ENCODE measurements around the gene NEUROD4. TPM values are rescaled to one million over a fixed set of nuclear protein-coding genes. Genes with fewer than 3 reads are reported as not detected.

The NEUROD4 gene
- total RNA-seq, 1 donor from 2014 or later, result 1.6 TPM

DNA sequence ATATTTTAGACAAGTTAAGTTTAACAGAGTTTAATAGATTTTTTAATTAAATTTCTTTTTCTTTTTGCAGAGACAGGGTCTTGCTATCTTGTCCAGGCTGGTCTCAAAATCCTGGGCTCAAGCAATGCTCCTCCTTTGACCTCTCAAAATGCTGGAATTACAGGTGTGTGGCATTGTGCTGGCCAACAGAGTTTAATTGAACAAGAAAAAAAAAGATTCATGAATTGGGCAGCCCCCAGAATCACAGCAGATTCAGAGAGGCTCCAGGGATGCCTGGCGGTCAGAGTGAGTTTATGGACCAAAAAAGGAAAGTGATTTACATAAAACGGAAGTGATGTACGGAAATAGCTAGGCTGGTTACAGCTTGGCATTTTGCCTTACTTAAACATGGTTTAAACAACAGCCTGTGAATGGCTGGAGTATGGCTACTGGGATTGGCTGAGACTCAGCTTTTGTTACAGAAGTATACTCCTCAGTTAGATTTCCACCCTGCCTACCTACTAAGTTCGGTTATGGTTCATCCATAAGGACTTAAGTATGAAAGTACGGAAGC is 20.7 kb upstream of the NEUROD4 start:
- peaks cover 29% of the 10 kb centered on the region for H3K27me3 Mint-ChIP-seq

GRCh38 chr12:55001198-55001868 is 18.4 kb upstream of the NEUROD4 start:
- H3K9me3 Mint-ChIP-seq, result no peaks in the 10 kb centered on the region
- no peak overlapping the region for H3K4me3 Mint-ChIP-seq
- no peak for DNase-seq (ENCODE audit: extremely low spot score, unreplicated experiment)
- H3K36me3 Mint-ChIP-seq, result no peaks in the 10 kb centered on the region
- no peak overlapping the region for H3K27ac Mint-ChIP-seq
- H3K27me3 Mint-ChIP-seq, result peaks cover 29% of the 10 kb centered on the region
- no peak for TF ChIP-seq CTCF (conservative IDR thresholded peaks at IDR 0.05)
- no peaks in the 10 kb centered on the region for H3K4me1 Mint-ChIP-seq (ENCODE audit: unreplicated experiment)

More for the DNA sequence above, 20.7 kb upstream of the NEUROD4 start:
- no peak for TF ChIP-seq CTCF (conservative IDR thresholded peaks at IDR 0.05)
- H3K27ac Mint-ChIP-seq, result no peak overlapping the region
- DNase-seq (ENCODE audit: extremely low spot score, unreplicated experiment), result no peak
- H3K4me3 Mint-ChIP-seq, result no peak overlapping the region
- H3K9me3 Mint-ChIP-seq, result no peaks in the 10 kb centered on the region
- no peaks in the 10 kb centered on the region for H3K4me1 Mint-ChIP-seq (ENCODE audit: unreplicated experiment)
- no peaks in the 10 kb centered on the region for H3K36me3 Mint-ChIP-seq

DNA sequence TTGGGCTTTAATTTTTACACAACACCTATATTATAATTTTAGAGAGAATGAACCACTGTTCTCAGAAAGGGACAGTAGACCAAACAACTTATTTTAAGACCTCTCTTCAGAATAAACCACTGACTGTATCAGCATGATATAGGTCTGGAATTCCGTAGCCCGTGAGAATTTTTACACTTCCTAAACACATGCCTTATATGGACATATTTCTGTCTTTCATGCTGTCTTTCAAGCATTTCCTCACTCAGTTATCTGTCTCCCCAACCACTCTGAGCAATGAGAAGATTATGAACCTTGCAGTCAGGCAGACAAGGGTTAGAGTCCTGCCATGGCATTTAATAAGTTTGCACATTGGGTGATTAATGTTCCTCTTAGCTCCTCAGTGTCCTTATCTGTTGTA is 17.4 kb upstream of the NEUROD4 start:
- TF ChIP-seq CTCF (conservative IDR thresholded peaks at IDR 0.05), result no peak
- H3K27ac Mint-ChIP-seq, result no peak overlapping the region

DNA sequence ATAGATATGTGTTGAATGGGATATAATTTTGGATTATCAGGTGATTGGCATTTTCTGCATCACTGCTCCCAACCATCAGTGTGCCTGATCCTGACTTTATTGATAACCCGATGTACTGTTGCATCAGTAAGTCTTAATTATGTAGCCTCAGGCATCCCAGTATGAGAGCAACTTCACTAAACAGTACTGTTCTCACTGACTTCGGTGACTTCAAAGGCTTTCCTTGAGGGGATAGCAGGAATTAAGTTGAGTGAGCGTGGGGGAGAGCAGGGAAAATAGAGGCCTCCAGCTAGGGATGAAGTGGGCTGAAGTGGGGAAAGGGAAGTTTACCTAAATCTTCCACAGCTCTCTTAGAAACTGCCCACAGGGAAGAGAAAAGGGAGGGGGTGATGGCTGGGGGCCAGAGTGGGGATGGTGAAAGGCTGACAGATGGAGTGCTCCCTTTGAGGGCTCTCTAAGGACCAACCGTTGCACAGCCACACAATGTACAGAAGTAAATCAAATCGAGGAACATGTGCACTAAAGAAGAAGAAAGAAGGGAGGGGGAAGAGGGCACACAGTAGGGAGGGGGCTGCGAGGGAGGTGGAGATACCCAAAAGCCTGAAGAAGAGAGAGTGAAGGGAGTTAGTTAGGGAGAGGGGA is 10.7 kb upstream of the NEUROD4 start:
- TF ChIP-seq CTCF (conservative IDR thresholded peaks at IDR 0.05), result no peak
- Mint-ChIP-seq H3K27ac (no peak overlapping the region), H3K36me3 (no peaks in the 10 kb centered on the region)

More for the DNA sequence above, 17.4 kb upstream of the NEUROD4 start:
- DNase-seq (ENCODE audit: extremely low spot score, unreplicated experiment), result no peak
- no peaks in the 10 kb centered on the region for H3K4me1 Mint-ChIP-seq (ENCODE audit: unreplicated experiment)
- H3K4me3 Mint-ChIP-seq, result no peak overlapping the region
- H3K9me3 Mint-ChIP-seq, result no peaks in the 10 kb centered on the region
- H3K27me3 Mint-ChIP-seq, result peaks cover 28% of the 10 kb centered on the region
- no peaks in the 10 kb centered on the region for H3K36me3 Mint-ChIP-seq

DNA sequence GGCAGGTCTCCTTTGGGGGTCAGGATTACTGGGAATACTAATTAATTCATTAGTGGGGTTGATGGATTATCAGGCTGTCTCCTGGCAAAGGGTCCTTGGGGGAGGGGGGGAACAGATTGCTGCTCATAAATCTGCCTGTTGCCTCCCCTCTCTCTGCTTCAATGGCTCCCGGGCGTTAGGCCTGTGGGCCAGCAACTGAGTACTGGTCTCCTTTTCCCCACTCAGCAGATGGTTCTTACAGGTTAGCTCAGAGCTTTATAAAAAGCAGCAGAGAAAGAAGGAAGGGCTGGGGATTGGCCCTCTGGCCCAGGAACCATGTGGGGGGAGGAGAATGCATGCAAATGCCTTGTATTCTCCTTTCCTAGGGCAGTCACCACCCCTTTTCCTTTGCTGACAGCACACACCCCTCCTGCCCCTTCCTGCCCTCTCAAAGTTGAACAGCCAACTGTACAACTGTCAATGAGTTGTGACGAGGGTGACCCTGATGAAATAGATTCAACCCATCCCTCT is 2.3 kb upstream of the NEUROD4 start:
- DNase-seq (ENCODE audit: extremely low spot score, unreplicated experiment), result no peak
- H3K4me1 Mint-ChIP-seq (ENCODE audit: unreplicated experiment), result peaks cover 3% of the 10 kb centered on the region
- no peak for TF ChIP-seq CTCF (conservative IDR thresholded peaks at IDR 0.05)
- peaks cover 30% of the 10 kb centered on the region for H3K27me3 Mint-ChIP-seq
- no peak overlapping the region for H3K4me3 Mint-ChIP-seq
- H3K27ac Mint-ChIP-seq, result no peak overlapping the region
- H3K9me3 Mint-ChIP-seq, result no peaks in the 10 kb centered on the region
- H3K36me3 Mint-ChIP-seq, result no peaks in the 10 kb centered on the region

More for the DNA sequence above, 10.7 kb upstream of the NEUROD4 start:
- Mint-ChIP-seq H3K4me3 (no peak overlapping the region), H3K4me1 (ENCODE audit: unreplicated experiment) (peaks cover 12% of the 10 kb centered on the region), H3K27me3 (peaks cover 31% of the 10 kb centered on the region), H3K9me3 (no peaks in the 10 kb centered on the region)
- DNase-seq (ENCODE audit: extremely low spot score, unreplicated experiment), result no peak
